Activated T-cell treated with anti-CD3 and anti-CD28 coated beads, Interleukin-2, amount 50 U/mL, for 72 hours (primary cell): Measurements from ENCODE around the gene MTRFR. TPM values are rescaled to one million over a fixed set of nuclear protein-coding genes. Genes with fewer than 3 reads are reported as not detected.
"Not testable (repeated sequence)": the region's sequence is repeated elsewhere in the genome, so short reads cannot be mapped to it uniquely, and the experiment has no call there.

Experiments used
- ATAC-seq, 2 donors: fragments of 150-1000 bp; cut with Tn5 transposase; replicated peaks in 1 of 2; 2 replicates each; pipeline ENCODE4 v1.10.0; 2021; ENCODE audit warnings: moderate library complexity in 2 of 2, mild to moderate bottlenecking in 1 of 2
- DNase-seq, 2 donors: peaks; one replicate each; pipeline ENCODE4 v3.0.0; 2021 to 2022; ENCODE audit warnings: mixed read lengths in 1 of 2
- H3K27ac Mint-ChIP-seq: one replicate; pipeline ENCODE4 v1.8.0; 2022; ENCODE audit warnings: mild to moderate bottlenecking, moderate library complexity, mixed read lengths
- H3K27me3 Mint-ChIP-seq: one replicate; pipeline ENCODE4 v1.8.0; 2022; ENCODE audit warnings: low read depth, mixed read lengths
- H3K36me3 Mint-ChIP-seq, 2 donors: one replicate each; pipeline ENCODE4 v1.8.0; 2022; ENCODE audit warnings: mixed read lengths in 2 of 2, mild to moderate bottlenecking in 1 of 2; ENCODE audit not compliant: insufficient read depth in 2 of 2
- H3K4me1 Mint-ChIP-seq: one replicate; pipeline ENCODE4 v1.8.0; 2022; ENCODE audit warnings: low read depth, mixed read lengths
- H3K4me3 Mint-ChIP-seq, 2 donors: one replicate each; pipeline ENCODE4 v1.8.0; 2022; ENCODE audit warnings: mild to moderate bottlenecking in 2 of 2, mixed read lengths in 2 of 2, moderate library complexity in 2 of 2
- H3K9me3 Mint-ChIP-seq, 2 donors: one replicate each; pipeline ENCODE4 v1.8.0; 2022; ENCODE audit warnings: mixed read lengths in 2 of 2
- total RNA-seq, 2 donors: library from RNA; stranded (reverse); gene quantifications; one replicate each; pipeline ENCODE4 v1.2.3, GENCODE V29; 2022

The MTRFR gene
- total RNA-seq = 10 to 100 TPM; 34.0 to 36.6 TPM

DNA sequence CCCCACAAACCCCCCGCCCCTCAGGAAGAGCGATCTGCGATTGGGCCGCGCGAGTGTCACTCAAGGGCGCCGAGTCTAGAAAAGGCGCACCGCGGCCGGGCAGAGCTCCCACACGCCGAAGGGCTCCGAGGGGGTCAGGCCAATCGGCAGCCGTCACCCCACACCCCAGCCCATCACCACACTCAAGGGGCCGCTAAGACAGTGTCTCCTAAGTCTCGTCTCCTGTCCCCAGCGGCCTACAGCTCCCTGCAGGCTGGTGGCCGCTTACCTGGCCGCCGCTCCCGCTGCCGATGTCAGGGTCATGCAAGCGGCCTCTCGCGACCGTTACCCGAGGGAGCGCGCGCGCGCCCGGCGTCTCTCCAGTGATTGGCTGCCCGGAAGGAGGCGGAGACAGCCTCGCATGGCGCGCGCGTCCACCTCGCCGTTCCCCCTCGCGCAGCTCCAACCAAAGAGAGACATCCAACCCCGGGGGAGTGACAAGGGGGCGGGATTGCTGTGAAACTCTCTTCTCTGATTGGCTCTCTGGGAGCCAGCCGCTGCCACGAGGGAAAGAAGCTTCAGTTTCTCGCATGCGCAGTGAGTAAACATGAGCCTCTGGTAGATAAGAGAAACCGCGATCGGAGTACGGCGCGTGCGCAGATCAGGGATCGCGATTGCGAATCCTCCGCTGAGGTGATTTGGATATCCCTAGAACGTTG lies at the start of gene MTRFR, which contains the start of gene MPHOSPH9:
Gene MTRFR (plus strand): TSS at position 630 of the 698 bp plus-strand sequence. CDS start 20,239 bp downstream, outside the sequence.
Gene MPHOSPH9 (minus strand): TSS at position 335 of the 698 bp plus-strand sequence. CDS start 2,777 bp downstream, outside the sequence.
- Mint-ChIP-seq H3K4me1 (peaks cover 76% of the 10 kb centered on the region), H3K27me3 (no peaks in the 10 kb centered on the region), H3K4me3 (peak within 1 kb of the TSS; percentile 98 to 99), H3K36me3 (peaks cover 7 to 23% of the 10 kb centered on the region in 2 donors), H3K9me3 (no peaks in the 10 kb centered on the region), H3K27ac (peak within 1 kb of the TSS; percentile 98)
- DNase-seq = peak; percentile 98 to 99
- ATAC-seq = peak; percentile 90 to 91

DNA sequence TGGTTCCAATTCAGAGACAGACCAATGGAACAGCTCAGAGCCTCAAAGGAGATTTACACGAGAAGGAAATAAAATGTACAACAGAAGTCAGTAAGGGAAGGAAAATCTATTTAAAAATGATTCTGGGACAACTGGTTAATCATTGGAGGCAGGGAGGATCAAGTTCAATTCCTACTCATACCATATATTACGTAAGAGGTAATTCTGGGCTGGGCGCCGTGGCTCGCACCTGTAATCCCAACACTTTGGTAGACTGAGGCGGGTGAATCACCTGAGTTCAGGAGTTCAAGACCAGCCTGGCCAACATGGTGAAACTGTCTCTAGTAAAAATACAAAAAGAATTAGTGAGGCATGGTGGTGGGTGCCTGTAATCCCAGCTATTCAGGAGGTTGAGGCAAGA lies 45.6 kb upstream of the MTRFR start:
- ATAC-seq = no peak
- no peak for DNase-seq
- Mint-ChIP-seq H3K27me3 (no peaks in the 10 kb centered on the region), H3K36me3 (peaks cover 7 to 34% of the 10 kb centered on the region in 2 donors), H3K27ac (no peak overlapping the region), H3K9me3 (no peaks in the 10 kb centered on the region), H3K4me1 (no peaks in the 10 kb centered on the region), H3K4me3 (no peak overlapping the region)

DNA sequence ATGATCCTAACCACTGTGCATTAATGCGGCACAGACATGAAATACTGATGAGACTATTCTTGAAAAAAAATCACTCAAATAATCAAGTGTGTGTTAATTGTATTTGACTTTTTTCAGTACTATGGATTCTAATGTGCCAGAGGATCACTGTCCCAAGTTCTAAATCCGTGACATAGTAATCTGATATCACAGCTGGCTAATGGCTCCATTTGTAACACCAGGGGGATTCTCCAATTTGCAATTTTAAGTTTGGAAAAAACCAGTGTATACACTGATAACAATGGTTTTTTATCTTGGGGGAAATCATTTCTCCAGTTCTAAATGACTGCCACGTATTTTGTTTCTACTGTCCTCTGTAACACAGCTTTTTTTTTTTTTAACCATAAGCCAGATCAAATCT lies 33.3 kb upstream of the MTRFR start:
- H3K4me3 Mint-ChIP-seq = peak overlapping the region in 1 of 2 donors; percentile 51
- H3K4me1 Mint-ChIP-seq = peaks cover 20% of the 10 kb centered on the region
- H3K9me3 Mint-ChIP-seq = no peaks in the 10 kb centered on the region
- no peaks in the 10 kb centered on the region for H3K27me3 Mint-ChIP-seq
- peak overlapping the region; percentile 94 for H3K27ac Mint-ChIP-seq
- ATAC-seq = no peak
- DNase-seq = no peak
- peaks cover 12 to 48% of the 10 kb centered on the region in 2 donors for H3K36me3 Mint-ChIP-seq

DNA sequence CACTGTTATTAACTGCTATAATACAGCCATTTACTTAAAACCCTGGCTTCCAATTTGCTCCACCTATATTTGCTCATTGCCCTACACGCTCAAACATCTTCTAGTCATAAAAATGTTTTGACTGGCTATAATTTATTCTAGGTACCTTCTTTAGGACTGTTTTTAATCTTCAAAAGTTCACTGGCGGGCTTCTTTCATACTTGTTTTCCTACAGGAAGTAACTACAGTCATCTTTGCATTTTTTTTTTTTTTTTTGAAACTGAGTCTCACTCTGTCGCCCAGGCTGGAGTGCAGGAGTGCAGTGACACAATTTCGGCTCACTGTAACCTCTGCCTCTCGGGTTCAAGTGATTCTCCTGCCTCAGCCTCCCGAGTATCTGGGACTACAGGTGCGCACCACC lies 32.8 kb upstream of the MTRFR start:
- ATAC-seq (peak; percentile 71 to 81), DNase-seq (peak; percentile 11 to 13)
- Mint-ChIP-seq H3K4me3 (peak overlapping the region in 1 of 2 donors; percentile 51), H3K27ac (peak overlapping the region; percentile 94), H3K4me1 (peaks cover 20% of the 10 kb centered on the region), H3K36me3 (peaks cover 13 to 50% of the 10 kb centered on the region in 2 donors), H3K27me3 (no peaks in the 10 kb centered on the region), H3K9me3 (no peaks in the 10 kb centered on the region)

DNA sequence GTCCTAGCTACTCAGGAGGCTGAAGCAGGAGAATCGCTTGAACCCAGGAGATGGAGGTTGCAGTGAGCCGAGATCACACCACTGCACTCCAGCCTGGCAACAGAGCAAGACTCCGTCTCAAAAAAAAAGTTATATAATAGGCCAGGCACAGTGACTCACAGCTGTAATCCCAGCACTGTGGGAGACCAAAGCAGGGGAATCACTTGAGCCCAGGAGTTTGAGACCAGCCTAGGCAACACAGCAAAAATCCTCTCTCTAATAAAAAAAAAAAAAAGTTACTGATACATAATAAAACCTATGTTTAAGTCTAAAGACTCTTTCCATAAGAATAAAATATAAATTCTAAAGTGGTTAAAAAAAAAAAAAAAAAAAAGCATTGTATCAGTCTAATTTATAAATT lies 26.4 kb upstream of the MTRFR start:
- H3K4me1 Mint-ChIP-seq, DNase-seq, ATAC-seq, H3K27me3 Mint-ChIP-seq, H3K9me3 Mint-ChIP-seq, H3K27ac Mint-ChIP-seq, H3K4me3 Mint-ChIP-seq: not testable (repeated sequence)
- H3K36me3 Mint-ChIP-seq = peaks cover 12 to 41% of the 10 kb centered on the region in 2 donors

DNA sequence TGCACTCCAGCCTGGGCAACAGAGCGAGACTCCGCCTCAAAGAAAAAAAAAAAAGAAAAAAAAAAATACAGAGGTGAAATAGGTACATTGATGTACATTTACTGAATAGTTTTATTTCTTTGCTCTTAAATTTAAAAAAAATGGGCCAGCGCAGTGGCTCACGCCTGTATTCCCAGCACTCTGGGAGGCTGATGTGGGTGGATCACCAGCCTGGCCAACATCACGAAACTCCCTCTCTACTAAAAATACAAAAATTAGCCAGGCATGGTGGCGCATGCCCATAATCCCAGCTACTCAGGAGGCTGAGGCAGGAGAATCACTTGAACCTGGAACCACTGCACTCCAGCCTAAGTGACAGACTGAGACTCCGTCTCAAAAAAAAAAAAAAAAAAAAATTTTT lies 25.4 kb upstream of the MTRFR start:
- H3K9me3 Mint-ChIP-seq, ATAC-seq, H3K4me3 Mint-ChIP-seq, H3K4me1 Mint-ChIP-seq, H3K27me3 Mint-ChIP-seq, H3K27ac Mint-ChIP-seq, DNase-seq: not testable (repeated sequence)
- peaks cover 11 to 36% of the 10 kb centered on the region in 2 donors for H3K36me3 Mint-ChIP-seq

DNA sequence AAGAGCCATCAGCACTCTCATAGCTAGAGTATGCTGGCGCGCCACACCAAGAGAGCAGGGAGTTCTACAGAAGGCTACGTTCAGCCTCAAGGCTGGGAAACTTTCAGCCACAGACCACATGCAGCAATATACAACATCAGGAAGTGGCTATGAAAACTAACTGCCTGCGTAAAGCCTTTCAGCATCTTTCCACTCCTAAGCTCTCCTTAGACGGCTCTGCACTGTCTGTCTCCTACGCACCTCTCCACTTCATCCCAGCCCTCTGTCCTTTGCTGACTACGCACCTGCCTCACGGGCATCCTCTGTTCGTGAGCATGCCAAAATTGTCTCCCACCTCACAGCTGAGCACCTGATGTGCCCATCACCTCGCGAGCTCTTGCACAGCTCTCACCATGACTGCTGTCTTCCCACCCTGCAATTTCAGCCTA lies 10.0 kb upstream of the MTRFR start:
- peaks cover 64% of the 10 kb centered on the region for H3K4me1 Mint-ChIP-seq
- H3K4me3 Mint-ChIP-seq = peak overlapping the region; percentile 67 to 78
- H3K27ac Mint-ChIP-seq = peak overlapping the region; percentile 6
- peak; percentile 65 to 71 for DNase-seq
- peaks cover 11 to 30% of the 10 kb centered on the region in 2 donors for H3K36me3 Mint-ChIP-seq
- H3K27me3 Mint-ChIP-seq = no peaks in the 10 kb centered on the region
- peak; percentile 98 for ATAC-seq
- H3K9me3 Mint-ChIP-seq = no peaks in the 10 kb centered on the region

DNA sequence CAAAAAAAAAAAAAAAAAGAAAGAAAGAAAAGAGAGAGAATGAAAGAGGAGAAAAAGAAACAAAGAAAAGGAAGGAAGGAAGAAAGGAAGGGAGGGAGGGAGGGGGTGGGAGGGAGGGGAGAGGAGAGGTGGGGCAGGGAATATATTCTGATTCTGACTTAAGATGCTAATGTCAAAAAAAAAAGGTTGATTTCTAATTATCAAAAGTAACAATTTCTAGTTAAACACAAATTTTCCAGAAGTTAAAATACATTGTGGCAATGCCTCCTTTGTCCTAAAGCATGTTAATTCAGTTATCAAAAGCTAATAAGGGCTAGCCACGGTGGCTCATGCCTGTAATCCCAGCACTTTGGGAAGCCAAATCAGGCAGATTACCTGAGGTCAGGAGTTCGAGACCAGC lies 7.8 kb upstream of the MTRFR start:
- H3K27ac Mint-ChIP-seq = peak overlapping the region; percentile 85
- DNase-seq (no peak), ATAC-seq (no peak)
- no peaks in the 10 kb centered on the region for H3K9me3 Mint-ChIP-seq
- no peak overlapping the region for H3K4me3 Mint-ChIP-seq
- no peaks in the 10 kb centered on the region for H3K27me3 Mint-ChIP-seq
- peaks cover 82% of the 10 kb centered on the region for H3K4me1 Mint-ChIP-seq
- peaks cover 11 to 22% of the 10 kb centered on the region in 2 donors for H3K36me3 Mint-ChIP-seq

DNA sequence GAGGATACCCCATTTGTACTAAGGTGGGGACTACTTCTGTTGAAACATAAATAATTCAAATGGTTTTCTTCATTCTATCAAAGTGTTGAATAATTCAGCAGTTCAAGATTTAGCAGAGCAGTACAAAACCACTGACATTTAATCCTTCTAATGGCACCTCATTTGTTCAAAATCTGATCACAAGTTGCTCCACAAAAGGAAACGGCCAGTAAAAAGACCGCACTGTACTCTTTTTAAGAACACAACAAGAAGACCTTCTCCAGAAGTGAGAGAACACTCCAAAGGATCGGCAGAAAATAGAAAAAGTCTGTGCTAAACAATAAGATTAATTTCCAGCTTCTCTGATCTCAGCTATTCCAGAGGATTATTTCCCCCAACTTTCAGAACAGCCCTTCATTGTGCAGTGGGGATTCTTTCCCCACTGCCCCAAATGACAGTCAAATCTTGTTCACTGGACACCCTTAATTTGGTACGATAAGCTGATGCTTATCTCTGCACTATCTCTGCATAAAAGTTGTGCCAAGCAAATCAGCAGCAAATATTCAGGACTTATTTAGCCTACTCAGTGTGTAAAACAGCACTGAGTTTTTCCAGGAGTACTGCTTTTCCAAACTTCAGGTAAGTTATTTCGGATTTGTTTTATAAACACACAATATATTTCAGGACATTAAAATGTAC lies 5.5 kb upstream of the MTRFR start:
- H3K27me3 Mint-ChIP-seq = no peaks in the 10 kb centered on the region
- H3K4me1 Mint-ChIP-seq = peaks cover 82% of the 10 kb centered on the region
- peaks cover 5 to 14% of the 10 kb centered on the region in 2 donors for H3K36me3 Mint-ChIP-seq
- H3K9me3 Mint-ChIP-seq = no peaks in the 10 kb centered on the region
- ATAC-seq = no peak
- peak overlapping the region; percentile 50 for H3K27ac Mint-ChIP-seq
- no peak for DNase-seq
- peak overlapping the region; percentile 20 to 66 for H3K4me3 Mint-ChIP-seq

DNA sequence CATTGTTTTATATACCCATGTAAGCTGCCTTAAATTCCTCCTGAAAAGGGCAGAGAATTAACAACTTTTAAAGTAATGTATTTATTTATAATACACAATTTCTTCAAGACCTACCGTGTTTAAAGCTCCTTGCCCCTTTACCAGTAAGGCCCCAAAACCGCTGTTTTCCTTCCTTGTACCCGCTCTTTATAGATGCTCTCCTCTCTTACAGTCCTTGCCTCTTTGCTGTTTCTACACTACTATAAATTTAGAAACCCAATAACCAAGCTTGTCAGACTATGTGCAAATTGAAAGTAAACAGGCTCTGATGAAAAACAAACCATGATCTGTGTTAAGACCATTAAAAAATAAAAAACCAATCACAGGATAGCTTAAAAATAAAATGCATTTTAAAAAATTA lies 4.2 kb upstream of the MTRFR start:
- DNase-seq (no peak), ATAC-seq (no peak)
- Mint-ChIP-seq H3K36me3 (peaks cover 6 to 14% of the 10 kb centered on the region in 2 donors), H3K27me3 (no peaks in the 10 kb centered on the region), H3K4me3 (peak overlapping the region; percentile 81 to 93), H3K4me1 (peaks cover 71% of the 10 kb centered on the region), H3K9me3 (no peaks in the 10 kb centered on the region), H3K27ac (peak overlapping the region; percentile 95)

DNA sequence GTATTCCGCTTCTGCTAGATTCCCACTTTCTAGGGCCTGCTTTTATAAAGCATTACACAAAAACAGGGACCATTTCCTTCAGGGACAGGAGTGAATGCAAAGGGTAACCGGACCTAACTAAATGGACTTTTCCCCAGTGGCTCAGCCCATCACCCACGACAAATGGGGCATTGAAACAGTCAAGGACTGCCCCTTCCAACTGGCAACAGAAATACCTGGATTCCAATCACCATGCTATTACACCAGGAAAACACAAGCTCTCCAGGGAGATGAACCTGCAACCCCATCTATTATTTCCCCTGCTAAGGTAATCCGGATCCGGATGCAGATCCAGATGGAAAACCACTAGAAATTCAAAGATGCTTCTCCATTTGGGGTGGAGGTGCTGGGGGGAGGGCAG lies 1.3 kb upstream of the MTRFR start:
- H3K27ac Mint-ChIP-seq = peak overlapping the region; percentile 98
- ATAC-seq (no peak), DNase-seq (no peak)
- H3K27me3 Mint-ChIP-seq = no peaks in the 10 kb centered on the region
- H3K9me3 Mint-ChIP-seq = no peaks in the 10 kb centered on the region
- peak overlapping the region; percentile 98 to 99 for H3K4me3 Mint-ChIP-seq
- peaks cover 7 to 21% of the 10 kb centered on the region in 2 donors for H3K36me3 Mint-ChIP-seq
- peaks cover 74% of the 10 kb centered on the region for H3K4me1 Mint-ChIP-seq

DNA sequence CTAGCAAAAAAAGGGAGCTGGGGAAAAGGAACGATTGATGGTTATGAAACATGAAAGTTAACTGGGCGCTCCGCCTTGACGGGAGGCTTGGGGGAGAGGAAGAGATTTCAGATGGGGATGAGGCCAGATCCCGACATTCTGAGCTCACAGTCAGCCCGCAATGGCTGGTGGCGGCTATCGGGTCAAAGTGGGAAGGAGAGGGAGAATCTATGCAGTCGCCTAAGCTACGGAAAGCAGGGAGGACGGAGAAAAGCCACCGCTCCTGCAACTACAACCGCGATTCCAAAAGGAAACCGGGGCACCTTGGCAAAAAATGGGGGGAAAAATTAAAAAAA lies 797 bp upstream of the MTRFR start:
- no peak for ATAC-seq
- Mint-ChIP-seq H3K4me1 (peaks cover 76% of the 10 kb centered on the region), H3K9me3 (no peaks in the 10 kb centered on the region), H3K36me3 (peaks cover 7 to 21% of the 10 kb centered on the region in 2 donors), H3K27me3 (no peaks in the 10 kb centered on the region), H3K27ac (peak overlapping the region; percentile 98), H3K4me3 (peak overlapping the region; percentile 98 to 99)
- DNase-seq = no peak

DNA sequence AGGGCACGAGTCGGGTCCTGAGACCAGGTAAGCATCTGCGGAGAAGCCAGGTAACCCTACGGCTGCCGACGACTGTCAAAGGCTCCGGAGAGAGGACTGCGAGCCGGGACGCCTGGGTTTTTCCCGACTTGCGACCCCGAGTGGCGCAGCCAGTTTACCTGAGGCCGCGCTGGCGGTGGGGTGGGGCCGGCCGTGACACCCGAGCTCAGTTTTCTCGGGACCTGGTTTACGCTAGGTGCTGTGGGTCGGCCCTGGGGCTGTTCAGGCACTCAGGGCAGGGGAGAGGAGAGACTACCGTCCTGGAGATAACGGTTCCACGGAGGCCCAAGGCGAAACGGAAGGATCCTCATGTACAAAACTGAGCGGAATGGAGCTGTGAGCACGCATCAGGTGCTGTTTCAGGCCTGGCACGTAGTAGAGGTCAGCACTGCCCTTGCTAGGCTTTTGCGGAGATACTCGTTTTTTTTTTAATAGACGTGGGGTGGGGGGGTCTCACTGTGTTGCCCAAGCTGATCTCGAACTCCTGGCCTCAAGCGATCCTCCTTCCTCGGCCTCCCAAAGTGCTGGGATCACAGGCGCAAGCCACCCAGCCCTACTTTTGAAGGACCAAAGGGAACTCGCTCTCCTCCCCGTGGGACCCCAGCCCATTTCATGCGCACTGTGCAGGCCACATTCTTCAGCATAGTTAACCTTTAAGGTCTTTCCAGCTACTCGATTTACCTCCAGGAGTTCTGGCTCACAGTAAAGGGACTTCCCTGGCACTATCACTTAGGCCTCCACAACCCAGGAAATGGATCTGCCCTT lies 471 bp downstream of the MTRFR start:
- Mint-ChIP-seq H3K27me3 (no peaks in the 10 kb centered on the region), H3K36me3 (peaks cover 7 to 23% of the 10 kb centered on the region in 2 donors), H3K27ac (peak overlapping the region; percentile 98), H3K4me3 (peak overlapping the region; percentile 98 to 99), H3K4me1 (peaks cover 73% of the 10 kb centered on the region), H3K9me3 (no peaks in the 10 kb centered on the region)
- ATAC-seq (peak; percentile 15 to 18), DNase-seq (peak in 1 of 2 donors; percentile 10)
